Measurements from ENCODE around the gene ZNF407. TPM values are rescaled to one million over a fixed set of nuclear protein-coding genes. Genes with fewer than 3 reads are reported as not detected.

Gene ZNF407
- total and polyA plus RNA-seq, 2 of the 13 experiments (the other 11 are each of a cell fraction or from before 2014, with no cell fraction given), result 2.3 to 8.7 TPM

- TF ChIP-seq ZNF407 (CRISPR knock-in tag; IDR thresholded peaks at IDR 0.05; ENCODE audit: not compliant biosample characterization) (no peak), ZNF503 (CRISPR knock-in tag; IDR thresholded peaks at IDR 0.05) (no peak)
These were observed 434.1 kb downstream of the ZNF407 start (continued) for GRCh38 chr18:75031717-75032317.
